CD4-positive, alpha-beta memory T cell (primary cell): ENCODE results near the gene CASP9. TPM values are rescaled to one million over a fixed set of nuclear protein-coding genes. Genes with fewer than 3 reads are reported as not detected.
"Not testable (repeated sequence)": the region's sequence is repeated elsewhere in the genome, so short reads cannot be mapped to it uniquely, and the experiment has no call there.

ENCODE experiments used
- CTCF ChIA-PET: fragments of 350-600 bp; sonication (Branson Sonifier 250); formaldehyde crosslinking; loops from one replicate; lab custom pipeline; 2021; ENCODE audit warnings: inconsistent platforms; ENCODE audit not compliant: partially characterized antibody; lab: Charles Lee
- POLR2A ChIA-PET: fragments of 350-600 bp; sonication (Branson Sonifier 250); formaldehyde crosslinking; loops from one replicate; lab custom pipeline; 2021; ENCODE audit not compliant: partially characterized antibody; lab: Charles Lee
- DNase-seq, 5 donors: peaks; one replicate each; pipeline versions ENCODE4 v3.0.0 to v3.0.0-alpha.2; 2020 to 2022; ENCODE audit warnings: mixed read lengths in 1 of 5
- H3K27ac ChIP-seq: one replicate; pipeline ENCODE4 v1.7.0; 2013; ENCODE audit warnings: low read depth, low read length
- H3K27me3 ChIP-seq: 2 replicates; pipeline ENCODE4 v1.7.0; 2013; ENCODE audit warnings: mild to moderate bottlenecking, low read length, moderate library complexity; ENCODE audit not compliant: insufficient read depth
- H3K36me3 ChIP-seq: 2 replicates; pipeline ENCODE4 v1.7.0; 2013; ENCODE audit warnings: mild to moderate bottlenecking, low read length, moderate library complexity; ENCODE audit not compliant: insufficient read depth
- H3K4me1 ChIP-seq: 2 replicates; pipeline ENCODE4 v1.7.0; 2013; ENCODE audit warnings: mild to moderate bottlenecking, low read length, moderate library complexity; ENCODE audit not compliant: insufficient read depth
- H3K4me3 ChIP-seq, 2 donors: one replicate each; pipeline ENCODE4 v1.7.0; 2013; ENCODE audit warnings: low read length in 2 of 2, mild to moderate bottlenecking in 1 of 2
- H3K9me3 ChIP-seq, 2 donors: one replicate each; pipeline ENCODE4 v1.7.0; 2013; ENCODE audit warnings: low read length in 2 of 2, control low read depth in 1 of 2; ENCODE audit not compliant: control insufficient read depth in 1 of 2
- H3K27ac Mint-ChIP-seq, 7 donors: one replicate each; pipeline ENCODE4 v1.8.0; 2020 to 2021; ENCODE audit warnings: mixed read lengths in 7 of 7, mild to moderate bottlenecking in 6 of 7, inconsistent platforms in 3 of 7, moderate library complexity in 3 of 7
- H3K27me3 Mint-ChIP-seq, 2 donors: one replicate each; pipeline ENCODE4 v1.8.0; 2020 to 2021; ENCODE audit warnings: mixed read lengths in 2 of 2
- H3K36me3 Mint-ChIP-seq, 2 donors: one replicate each; pipeline ENCODE4 v1.8.0; 2020 to 2021; ENCODE audit warnings: mixed read lengths in 2 of 2, inconsistent platforms in 1 of 2, mild to moderate bottlenecking in 1 of 2
- H3K4me1 Mint-ChIP-seq, 4 donors: one replicate each; pipeline ENCODE4 v1.8.0; 2020 to 2021; ENCODE audit warnings: mixed read lengths in 4 of 4, mild to moderate bottlenecking in 1 of 4
- H3K4me3 Mint-ChIP-seq, 8 donors: one replicate each; pipeline ENCODE4 v1.8.0; 2020 to 2021; ENCODE audit warnings: mixed read lengths in 8 of 8, mild to moderate bottlenecking in 7 of 8, moderate library complexity in 6 of 8, inconsistent platforms in 3 of 8
- H3K9me3 Mint-ChIP-seq, 8 donors: one replicate each; pipeline ENCODE4 v1.8.0; 2020 to 2021; ENCODE audit warnings: mixed read lengths in 8 of 8, mild to moderate bottlenecking in 5 of 8, inconsistent platforms in 3 of 8, moderate library complexity in 1 of 8
- intact Hi-C: fragments of 100-400 bp; cut with micrococcal nuclease; formaldehyde crosslinking; loops from one replicate; pipeline ENCODE4 v1.15.1; 2023
- polyA plus RNA-seq, 2 donors: library from polyadenylated mRNA; unstranded; fragments of 300-500 nt; fragmentation: Illumina TruSeq; gene quantifications; one replicate each; pipeline ENCODE4 v1.2.3, GENCODE V29; 2021
- total RNA-seq, 2 experiments: library from RNA; stranded (reverse); gene quantifications; one replicate each; pipeline ENCODE4 v1.2.3, GENCODE V29; 2021

The CASP9 gene
- total and polyA plus RNA-seq, 4 experiments from 2014 or later, result 8.3 to 11.7 (median 10.0) TPM

DNA sequence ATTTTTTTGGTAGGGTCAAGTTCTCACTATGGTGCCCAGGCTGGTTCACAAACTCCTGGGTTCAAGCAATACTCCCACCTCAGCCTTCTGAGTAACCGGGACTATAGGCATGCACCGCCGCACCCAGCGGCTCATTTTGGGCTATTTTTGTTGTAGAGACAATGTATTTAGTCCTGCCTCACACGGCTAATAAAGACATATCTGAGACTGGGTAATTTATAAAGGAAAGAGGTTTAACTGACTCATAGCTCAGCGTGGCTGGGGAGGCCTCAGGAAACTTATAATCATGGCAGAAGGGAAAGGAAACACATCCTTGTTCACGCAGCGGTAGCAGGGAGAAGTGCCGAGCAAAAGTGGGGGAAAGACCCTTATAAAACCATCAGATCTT, 63.3 kb downstream of the CASP9 start:
- no peaks in the 10 kb centered on the region for H3K4me1 ChIP-seq
- no peaks in the 10 kb centered on the region for H3K36me3 ChIP-seq
- intact Hi-C loops, result no loop called here
- ChIA-PET CTCF (no interaction called here), POLR2A (no interaction called here)
- no peak overlapping the region for H3K27ac ChIP-seq
- Mint-ChIP-seq H3K4me1 (no peaks in the 10 kb centered on the region), H3K36me3 (no peaks in the 10 kb centered on the region), H3K4me3 (no peak overlapping the region), H3K27ac (no peak overlapping the region), H3K27me3 (peaks cover 5 to 14% of the 10 kb centered on the region in 2 donors), H3K9me3 (no peaks in the 10 kb centered on the region)
- DNase-seq, result no peak
- no peaks in the 10 kb centered on the region for H3K27me3 ChIP-seq
- H3K4me3 ChIP-seq, result no peak overlapping the region
- no peaks in the 10 kb centered on the region for H3K9me3 ChIP-seq

DNA sequence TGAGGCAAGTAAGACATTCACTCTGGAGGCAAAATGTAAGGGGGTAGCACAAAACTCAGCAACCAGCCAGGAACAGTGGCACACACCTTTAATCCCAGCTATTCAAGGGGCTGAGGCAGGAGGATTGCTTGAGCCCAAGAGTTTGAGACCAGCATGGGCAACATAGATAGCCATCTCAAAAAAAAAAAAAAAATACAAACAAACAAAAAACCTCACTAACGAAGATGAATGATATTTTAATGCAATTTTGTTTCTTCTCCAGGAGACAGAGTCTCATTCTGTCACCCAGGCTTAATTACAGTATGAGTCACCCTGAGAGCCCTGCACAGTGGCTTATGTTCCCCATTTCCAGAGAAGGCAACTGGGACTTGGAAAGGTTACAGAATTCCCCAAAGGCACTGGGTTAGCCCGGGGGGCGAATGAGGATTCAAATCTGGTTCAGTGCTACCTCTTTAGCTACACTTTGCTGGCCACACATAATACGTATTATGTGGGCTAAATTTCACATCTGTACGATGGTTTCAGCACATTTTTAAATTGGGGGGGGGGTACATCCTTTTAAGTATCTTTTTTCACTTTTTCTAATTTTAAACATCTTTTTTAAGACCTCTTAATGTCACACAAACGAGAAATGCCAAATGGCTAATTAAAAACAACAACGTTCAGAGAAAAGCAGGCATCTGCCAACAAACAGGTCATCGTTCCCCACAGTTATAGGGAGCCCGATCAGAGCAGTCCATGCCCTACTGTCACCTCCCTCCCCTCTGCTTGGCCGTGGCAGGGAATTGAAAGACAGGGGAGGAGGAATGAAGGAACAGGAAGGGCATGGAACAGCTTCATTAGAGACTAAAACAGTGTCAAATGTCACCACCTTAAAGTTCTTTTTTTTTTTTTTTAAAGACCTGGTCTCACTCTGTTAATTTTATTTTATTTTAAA, 64.0 kb downstream of the CASP9 start:
- no peak overlapping the region for H3K27ac Mint-ChIP-seq
- POLR2A ChIA-PET, result no interaction called here
- H3K36me3 Mint-ChIP-seq, result no peaks in the 10 kb centered on the region
- CTCF ChIA-PET, result no interaction called here
- no peak overlapping the region for H3K4me3 ChIP-seq
- H3K27me3 ChIP-seq, result no peaks in the 10 kb centered on the region
- H3K9me3 Mint-ChIP-seq, result no peaks in the 10 kb centered on the region
- no peaks in the 10 kb centered on the region for H3K4me1 Mint-ChIP-seq
- no peak overlapping the region for H3K4me3 Mint-ChIP-seq
- peaks cover 5 to 16% of the 10 kb centered on the region in 2 donors for H3K27me3 Mint-ChIP-seq
- no peak for DNase-seq
- H3K36me3 ChIP-seq, result no peaks in the 10 kb centered on the region
- H3K27ac ChIP-seq, result no peak overlapping the region
- intact Hi-C loops, result no loop called here
- no peaks in the 10 kb centered on the region for H3K4me1 ChIP-seq
- H3K9me3 ChIP-seq, result no peaks in the 10 kb centered on the region

DNA sequence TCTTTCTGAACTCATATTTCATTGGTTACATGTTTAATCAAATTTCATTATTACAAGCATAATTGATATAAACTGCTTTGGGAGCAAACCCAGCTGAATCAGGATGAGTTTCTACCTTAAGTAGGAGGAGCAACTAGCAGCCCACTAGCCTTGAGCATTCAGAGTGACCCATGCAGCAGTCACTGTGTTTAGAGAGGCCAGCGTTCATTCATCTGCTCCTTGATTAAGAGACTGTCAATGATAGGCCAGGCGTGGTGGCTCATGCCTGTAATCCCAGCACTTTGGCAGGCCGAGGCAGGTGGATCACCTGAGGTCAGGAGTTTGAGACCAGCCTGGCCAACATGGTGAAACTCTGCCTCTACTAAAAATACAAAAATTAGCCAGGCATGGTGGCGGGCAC, 65.6 kb downstream of the CASP9 start:
- H3K36me3 ChIP-seq, H3K4me3 Mint-ChIP-seq, H3K27ac Mint-ChIP-seq, CTCF ChIA-PET, H3K9me3 ChIP-seq, POLR2A ChIA-PET, H3K27me3 Mint-ChIP-seq, DNase-seq, H3K9me3 Mint-ChIP-seq, H3K4me1 ChIP-seq, H3K4me3 ChIP-seq, H3K4me1 Mint-ChIP-seq, H3K27ac ChIP-seq, intact Hi-C loops, H3K36me3 Mint-ChIP-seq, H3K27me3 ChIP-seq: not testable (repeated sequence)

DNA sequence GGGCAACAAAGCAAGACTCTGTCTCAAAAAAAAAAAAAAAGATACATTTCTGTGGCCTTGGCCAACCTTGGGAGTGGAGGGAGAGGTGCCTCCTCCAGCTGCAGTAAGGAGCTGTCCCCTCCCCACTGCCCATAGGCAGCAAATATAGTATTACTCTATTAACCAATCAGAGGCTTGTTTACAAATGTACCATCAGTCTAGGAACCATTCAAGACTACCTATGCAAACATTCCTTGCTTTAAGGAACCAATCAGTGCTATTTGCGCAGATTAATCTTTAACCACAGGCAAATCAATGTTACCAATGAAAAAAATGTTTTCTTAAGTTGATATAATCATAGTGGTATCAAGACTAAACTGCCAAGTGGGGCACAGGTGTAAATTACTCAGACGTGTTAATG, 66.4 kb downstream of the CASP9 start:
- peaks cover 2 to 9% of the 10 kb centered on the region in 2 donors for H3K27me3 Mint-ChIP-seq
- Histone ChIP-seq H3K36me3 (no peaks in the 10 kb centered on the region), H3K4me1 (no peaks in the 10 kb centered on the region), H3K4me3 (no peak overlapping the region), H3K9me3 (no peaks in the 10 kb centered on the region), H3K27me3 (no peaks in the 10 kb centered on the region), H3K27ac (no peak overlapping the region)
- H3K4me1 Mint-ChIP-seq, result no peaks in the 10 kb centered on the region
- DNase-seq, result no peak
- no peaks in the 10 kb centered on the region for H3K9me3 Mint-ChIP-seq
- no peaks in the 10 kb centered on the region for H3K36me3 Mint-ChIP-seq
- no peak overlapping the region for H3K27ac Mint-ChIP-seq
- H3K4me3 Mint-ChIP-seq, result no peak overlapping the region
- CTCF ChIA-PET, result no interaction called here
- intact Hi-C loops, result no loop called here
- POLR2A ChIA-PET, result no interaction called here

DNA sequence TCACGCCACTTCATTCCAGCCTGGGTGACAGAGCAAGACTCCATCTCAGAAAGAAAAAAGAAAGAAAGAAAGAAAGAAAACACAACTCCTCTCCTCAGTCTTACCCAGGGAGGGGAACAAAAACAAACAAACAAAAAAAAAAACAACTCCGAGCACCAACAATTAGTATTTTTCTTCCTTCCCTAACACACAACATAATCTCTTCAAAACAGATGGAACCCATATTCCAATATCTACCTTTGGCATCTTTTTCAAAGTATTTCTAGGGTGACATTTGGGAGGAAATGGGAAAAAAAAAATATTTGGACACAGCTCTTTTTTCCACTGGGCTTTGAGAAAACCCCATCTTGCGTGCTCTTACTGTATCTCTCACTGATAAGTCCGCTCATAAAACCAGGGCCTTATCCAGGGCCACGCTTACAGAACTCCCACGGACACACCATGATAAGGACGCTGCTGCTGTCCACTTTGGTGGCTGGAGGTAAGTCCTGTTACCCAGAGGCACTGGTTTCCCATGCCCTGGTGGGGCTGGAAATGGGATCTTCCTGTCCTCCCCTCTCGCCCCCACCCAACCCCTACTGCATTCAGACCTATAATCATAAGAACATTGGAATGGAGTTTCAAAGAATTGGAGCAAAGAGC, 67.6 kb downstream of the CASP9 start, which contains the start of gene CELA2A:
TSS of gene CELA2A (plus strand) at position 420 of the 642 bp plus-strand sequence. CDS start at position 442, 22 bp downstream.
- CTCF ChIA-PET, result no interaction called here
- Histone ChIP-seq H3K27me3 (no peaks in the 10 kb centered on the region), H3K27ac (no peak within 1 kb of the TSS), H3K36me3 (no peaks in the 10 kb centered on the region), H3K4me1 (no peaks in the 10 kb centered on the region), H3K4me3 (no peak within 1 kb of the TSS), H3K9me3 (no peaks in the 10 kb centered on the region)
- POLR2A ChIA-PET, result no interaction called here
- Mint-ChIP-seq H3K4me3 (no peak within 1 kb of the TSS), H3K4me1 (no peaks in the 10 kb centered on the region), H3K9me3 (no peaks in the 10 kb centered on the region), H3K36me3 (no peaks in the 10 kb centered on the region), H3K27ac (no peak within 1 kb of the TSS), H3K27me3 (peaks cover 2 to 9% of the 10 kb centered on the region in 2 donors)
- DNase-seq, result no peak
- intact Hi-C loops, result no loop called here

DNA sequence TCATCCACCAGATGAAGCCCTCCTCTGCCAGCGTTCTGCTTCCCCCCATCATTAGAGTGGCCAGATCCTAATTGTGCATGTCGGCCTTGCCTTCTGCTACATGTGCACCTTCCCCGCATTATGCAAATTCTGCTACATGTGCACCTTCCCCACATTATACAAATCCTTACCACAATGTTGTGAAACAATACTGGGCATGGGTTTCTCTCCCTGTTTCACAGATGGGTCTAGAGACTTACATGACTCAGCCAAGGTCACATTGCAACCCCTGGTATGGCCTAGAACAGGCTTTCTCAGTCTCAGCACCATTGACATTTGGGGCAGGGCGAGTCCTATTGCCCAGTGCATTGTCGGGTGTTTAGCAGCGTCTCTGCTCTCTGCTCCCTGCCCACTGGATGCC, 68.5 kb downstream of the CASP9 start:
- Mint-ChIP-seq H3K36me3 (no peaks in the 10 kb centered on the region), H3K4me3 (no peak overlapping the region), H3K27ac (no peak overlapping the region), H3K27me3 (peaks cover 5 to 9% of the 10 kb centered on the region in 2 donors), H3K4me1 (no peaks in the 10 kb centered on the region), H3K9me3 (no peaks in the 10 kb centered on the region)
- Histone ChIP-seq H3K4me3 (no peak overlapping the region), H3K9me3 (no peaks in the 10 kb centered on the region), H3K27ac (no peak overlapping the region), H3K36me3 (no peaks in the 10 kb centered on the region), H3K27me3 (no peaks in the 10 kb centered on the region), H3K4me1 (no peaks in the 10 kb centered on the region)
- CTCF ChIA-PET, result no interaction called here
- POLR2A ChIA-PET, result no interaction called here
- intact Hi-C loops, result no loop called here
- DNase-seq, result no peak

DNA sequence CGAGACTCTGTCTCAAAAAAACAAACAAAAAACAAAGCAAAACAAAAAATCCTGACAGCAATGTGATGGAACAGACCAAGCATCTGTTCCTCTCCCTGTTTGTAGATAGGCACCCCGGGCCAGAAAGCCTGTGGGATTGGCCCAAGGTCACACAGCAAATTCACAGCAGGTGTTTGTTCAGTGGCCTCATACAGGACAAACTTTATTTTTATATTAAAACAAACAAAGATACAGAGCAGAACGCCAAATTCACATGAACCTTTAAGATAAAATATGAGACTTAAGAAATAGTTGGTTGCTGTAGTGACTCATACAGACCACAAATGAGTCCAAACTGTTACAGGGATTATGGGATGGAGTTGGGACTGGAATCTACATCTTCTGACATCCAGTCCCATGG, 69.8 kb downstream of the CASP9 start:
- no peak overlapping the region for H3K27ac ChIP-seq
- H3K4me1 ChIP-seq, result no peaks in the 10 kb centered on the region
- Mint-ChIP-seq H3K36me3 (no peaks in the 10 kb centered on the region), H3K27me3 (peaks cover 5 to 12% of the 10 kb centered on the region in 2 donors), H3K4me3 (no peak overlapping the region), H3K9me3 (no peaks in the 10 kb centered on the region), H3K27ac (no peak overlapping the region), H3K4me1 (no peaks in the 10 kb centered on the region)
- intact Hi-C loops, result no loop called here
- no peaks in the 10 kb centered on the region for H3K36me3 ChIP-seq
- CTCF ChIA-PET, result no interaction called here
- H3K9me3 ChIP-seq, result no peaks in the 10 kb centered on the region
- POLR2A ChIA-PET, result no interaction called here
- DNase-seq, result no peak
- no peaks in the 10 kb centered on the region for H3K27me3 ChIP-seq
- H3K4me3 ChIP-seq, result no peak overlapping the region
